Heart left ventricle (tissue), 13 donors: Measurements from ENCODE around the gene PPIL1.

Experiments used
- CTCF ChIP-seq, 12 donors: fragments of 200-600 bp; sonication (generic) in 4 of 12; IDR thresholded peaks; one replicate each; pipeline versions ENCODE4 v1.5.0 to v1.8.0; 2018 to 2022; ENCODE audit warnings: antibody characterized with exemption in 12 of 12, mild to moderate bottlenecking in 5 of 12
- POLR2A ChIP-seq, 2 donors: fragments of 450-650 bp; IDR thresholded peaks; one replicate each; pipeline ENCODE4 v1.6.1; 2017; ENCODE audit warnings: antibody characterized with exemption in 2 of 2, mild to moderate bottlenecking in 2 of 2, moderate library complexity in 2 of 2
- donor health status: ischemic (EF 13 %, LVEDD 7.1; RV severe dilation, severe dysfunction).
- donor health status: DM: no; HTN: yes; CAD: no.
- donor health status: DM: no; HTN: no; CAD: no.
- donor health status: ischemic (EF 25% LVEDD 6.9; RV normal size, moderate dysfunction).
- donor health status: ischemic (EF 25% LVEDD 5.7; RV mildly dilated, moderate dysfunction).
- donor health status: ischemic (EF 35%, LVEDD 5.7; RV mildly dilated, moderate dysfunction).
- donor health status: nonischemic (EF 11% LVEDD 7.7; RV severe dilation, severe dysfunction).
- donor health status: DM: yes; HTN: yes; CAD: no.
- donor health status: PGD.
- donor health status: ischemic (EF 29% LVEDD 5.4; RV normal size, mild dysfunction).
- donor health status: nonischemic (EF 23%, LVEDD 6.1; RV moderate dilation, normal function).

GRCh38 chr6:36904114-36904513 lies 29.5 kb upstream of the PPIL1 start:
- TF ChIP-seq POLR2A (IDR thresholded peaks at IDR 0.05) (no peak), CTCF (IDR thresholded peaks at IDR 0.05) (no peak)
